ENCODE measurements around the gene NHLH1.

The NHLH1 gene

GRCh38 chr1:160366731-160367515 is at the start of gene NHLH1:
Gene NHLH1, plus strand, starts transcription at chr1:160367071. Its CDS starts 3,661 bp downstream, at chr1:160370732.
- no peak for DNase-seq (ENCODE audit: extremely low read depth in 1 of 2, low read depth in 1 of 2)

GRCh38 chr1:160322831-160323230 is 44.0 kb upstream of the NHLH1 start:
- DNase-seq (ENCODE audit: extremely low read depth in 1 of 2, low read depth in 1 of 2): no peak

GRCh38 chr1:160325252-160325651 is 41.6 kb upstream of the NHLH1 start:
- DNase-seq (ENCODE audit: extremely low read depth in 1 of 2, low read depth in 1 of 2): no peak

- no peak for DNase-seq (ENCODE audit: extremely low read depth in 1 of 2, low read depth in 1 of 2)
These were observed 40.5 kb upstream of the NHLH1 start for GRCh38 chr1:160326418-160326817.

- no peak for DNase-seq (ENCODE audit: extremely low read depth in 1 of 2, low read depth in 1 of 2)
These were observed 38.7 kb upstream of the NHLH1 start for GRCh38 chr1:160328184-160328583.

- DNase-seq (ENCODE audit: extremely low read depth in 1 of 2, low read depth in 1 of 2): no peak
These were observed 36.8 kb upstream of the NHLH1 start for GRCh38 chr1:160330119-160330518.

- DNase-seq (ENCODE audit: extremely low read depth in 1 of 2, low read depth in 1 of 2): no peak
These were observed 34.4 kb upstream of the NHLH1 start for GRCh38 chr1:160332516-160332915.

- DNase-seq (ENCODE audit: extremely low read depth in 1 of 2, low read depth in 1 of 2): no peak
These were observed 28.3 kb upstream of the NHLH1 start for GRCh38 chr1:160338580-160338979.

GRCh38 chr1:160340146-160340545 is 26.7 kb upstream of the NHLH1 start:
- no peak for DNase-seq (ENCODE audit: extremely low read depth in 1 of 2, low read depth in 1 of 2)

- DNase-seq (ENCODE audit: extremely low read depth in 1 of 2, low read depth in 1 of 2): no peak
These were observed 26.0 kb upstream of the NHLH1 start for GRCh38 chr1:160340866-160341265.

- DNase-seq (ENCODE audit: extremely low read depth in 1 of 2, low read depth in 1 of 2): no peak
These were observed 24.3 kb upstream of the NHLH1 start for GRCh38 chr1:160342526-160342925.

GRCh38 chr1:160342953-160343869 is 23.7 kb upstream of the NHLH1 start, which contains the start of the genes COPA and NCSTN:
Gene COPA, minus strand, starts transcription at chr1:160343250. Its CDS starts 80 bp downstream, at chr1:160343170.
Gene NCSTN, plus strand, starts transcription at chr1:160343383. Its CDS starts 14 bp downstream, at chr1:160343397.
- peak; percentile 79 to 87 for DNase-seq (ENCODE audit: extremely low read depth in 1 of 2, low read depth in 1 of 2)

- DNase-seq (ENCODE audit: extremely low read depth in 1 of 2, low read depth in 1 of 2): no peak
These were observed 22.6 kb upstream of the NHLH1 start for GRCh38 chr1:160344241-160344640.

GRCh38 chr1:160344936-160345335 is 21.9 kb upstream of the NHLH1 start:
- DNase-seq (ENCODE audit: extremely low read depth in 1 of 2, low read depth in 1 of 2): no peak

- DNase-seq (ENCODE audit: extremely low read depth in 1 of 2, low read depth in 1 of 2): no peak
These were observed 20.4 kb upstream of the NHLH1 start for GRCh38 chr1:160346463-160346862.

GRCh38 chr1:160346958-160347357 is 19.9 kb upstream of the NHLH1 start:
- no peak for DNase-seq (ENCODE audit: extremely low read depth in 1 of 2, low read depth in 1 of 2)

GRCh38 chr1:160351629-160352028 is 15.2 kb upstream of the NHLH1 start:
- DNase-seq (ENCODE audit: extremely low read depth in 1 of 2, low read depth in 1 of 2): no peak

GRCh38 chr1:160352555-160352954 is 14.3 kb upstream of the NHLH1 start:
- DNase-seq (ENCODE audit: extremely low read depth in 1 of 2, low read depth in 1 of 2): no peak

GRCh38 chr1:160353223-160353622 is 13.6 kb upstream of the NHLH1 start:
- no peak for DNase-seq (ENCODE audit: extremely low read depth in 1 of 2, low read depth in 1 of 2)

GRCh38 chr1:160354388-160354985 is 12.4 kb upstream of the NHLH1 start:
- DNase-seq (ENCODE audit: extremely low read depth in 1 of 2, low read depth in 1 of 2): no peak

- DNase-seq (ENCODE audit: extremely low read depth in 1 of 2, low read depth in 1 of 2): no peak
These were observed 9.4 kb upstream of the NHLH1 start for GRCh38 chr1:160357286-160358002.

Measured in stimulated activated CD8-positive, alpha-beta memory T cell treated with anti-CD3 and anti-CD28 coated beads, Interleukin-7, amount 100 ng/mL, for 48 hours (primary cell).